Prostate gland (tissue), 2 donors: ENCODE data around the gene MRPS5. TPM values are rescaled to one million over a fixed set of nuclear protein-coding genes. Genes with fewer than 3 reads are reported as not detected.

Experiments
- DNase-seq: peaks from one replicate; pipeline ENCODE4 v3.0.0-alpha.2; 2019; ENCODE audit warnings: low spot score
- H3K27ac ChIP-seq, 2 donors: fragments of 200-600 bp; sonication (generic); 2 replicates each; pipeline ENCODE4 v1.5.1; 2017 to 2019
- H3K27me3 ChIP-seq: fragments of 200-600 bp; sonication (generic); replicated peaks from 2 replicates; pipeline ENCODE4 v1.5.1; 2019; ENCODE audit not compliant: insufficient read depth
- H3K36me3 ChIP-seq, 2 donors: fragments of 200-600 bp; sonication (generic); 1 replicate in 1 of 2; 2 replicates in 1 of 2; pipeline versions ENCODE4 v1.5.1 to v1.8.1; 2017 to 2019
- H3K4me1 ChIP-seq: fragments of 200-600 bp; sonication (generic); replicated peaks from 2 replicates; pipeline ENCODE4 v1.5.1; 2019
- H3K4me3 ChIP-seq, 2 donors: fragments of 200-600 bp; sonication (generic); 2 replicates each; pipeline ENCODE4 v1.5.1; 2017 to 2019
- H3K9me3 ChIP-seq: fragments of 200-600 bp; sonication (generic); 2 replicates; pipeline ENCODE4 v1.5.1; 2017
- POLR2A ChIP-seq: fragments of 450-650 bp; IDR thresholded peaks from one replicate; pipeline ENCODE4 v1.6.1; 2016; ENCODE audit warnings: antibody characterized with exemption, mild to moderate bottlenecking
- POLR2AphosphoS5 ChIP-seq: sonication (generic); formaldehyde crosslinking; IDR thresholded peaks from one replicate; pipeline ENCODE4 v1.6.1; 2017; ENCODE audit warnings: antibody characterized with exemption
- WGBS: methylation state at CpG from one replicate; pipeline ENCODE4 v1.1.5; 2018; 5-methylcytosine and 5-hydroxymethylcytosine counted together
- intact Hi-C: fragments of 100-400 bp; cut with DNase I; formaldehyde crosslinking; loops from one replicate; pipeline ENCODE4 v1.14.2; 2022
- total RNA-seq, 2 donors: library from RNA; depleted of rRNA; stranded (reverse); fragments of >200 nt; gene quantifications; one replicate each; pipeline ENCODE4 v1.1.0, GENCODE V29; 2016
- TF ChIP-seq, protein P1 (sequence below), 4 experiments: fragments of 200-600 bp in 2 of 4; fragments of 450-650 bp in 2 of 4; sonication (generic) in 2 of 4; IDR thresholded peaks; 1 replicate in 3 of 4; 2 replicates in 1 of 4; pipeline ENCODE4 v1.5.1; 2016 to 2019; ENCODE audit warnings: antibody characterized with exemption in 4 of 4, mild to moderate bottlenecking in 2 of 4, moderate library complexity in 2 of 4

MRPS5 gene
- total RNA-seq, 2 donors from 2014 or later, result 35.0 to 49.9 TPM

DNA sequence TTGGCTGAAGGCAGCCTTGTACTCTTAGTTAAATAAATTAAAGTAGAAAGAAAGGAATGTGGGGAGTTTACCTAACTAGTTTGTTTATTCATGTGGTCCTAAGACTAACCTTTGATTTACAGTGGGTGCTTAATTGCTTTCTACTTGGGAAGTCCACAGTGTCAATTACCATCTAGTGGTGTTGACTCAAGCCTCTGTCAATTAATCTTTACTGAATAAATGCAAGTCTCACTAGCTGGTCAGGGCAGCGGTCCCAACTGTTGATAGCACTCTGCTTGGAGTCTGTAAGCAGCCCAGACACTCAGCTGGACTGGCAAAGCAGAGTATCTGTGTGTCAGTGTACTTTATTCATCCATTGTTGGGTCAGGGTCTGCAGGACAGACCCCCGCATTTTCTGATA is 22.2 kb upstream of the MRPS5 start:
- TF ChIP-seq, protein P1, sequence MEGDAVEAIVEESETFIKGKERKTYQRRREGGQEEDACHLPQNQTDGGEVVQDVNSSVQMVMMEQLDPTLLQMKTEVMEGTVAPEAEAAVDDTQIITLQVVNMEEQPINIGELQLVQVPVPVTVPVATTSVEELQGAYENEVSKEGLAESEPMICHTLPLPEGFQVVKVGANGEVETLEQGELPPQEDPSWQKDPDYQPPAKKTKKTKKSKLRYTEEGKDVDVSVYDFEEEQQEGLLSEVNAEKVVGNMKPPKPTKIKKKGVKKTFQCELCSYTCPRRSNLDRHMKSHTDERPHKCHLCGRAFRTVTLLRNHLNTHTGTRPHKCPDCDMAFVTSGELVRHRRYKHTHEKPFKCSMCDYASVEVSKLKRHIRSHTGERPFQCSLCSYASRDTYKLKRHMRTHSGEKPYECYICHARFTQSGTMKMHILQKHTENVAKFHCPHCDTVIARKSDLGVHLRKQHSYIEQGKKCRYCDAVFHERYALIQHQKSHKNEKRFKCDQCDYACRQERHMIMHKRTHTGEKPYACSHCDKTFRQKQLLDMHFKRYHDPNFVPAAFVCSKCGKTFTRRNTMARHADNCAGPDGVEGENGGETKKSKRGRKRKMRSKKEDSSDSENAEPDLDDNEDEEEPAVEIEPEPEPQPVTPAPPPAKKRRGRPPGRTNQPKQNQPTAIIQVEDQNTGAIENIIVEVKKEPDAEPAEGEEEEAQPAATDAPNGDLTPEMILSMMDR (IDR thresholded peaks at IDR 0.05), result no peak
- TF ChIP-seq POLR2AphosphoS5 (no peak), POLR2A (no peak)
- Histone ChIP-seq H3K27ac (no peak overlapping the region), H3K36me3 (no peaks in the 10 kb centered on the region), H3K4me3 (no peak overlapping the region), H3K27me3 (no peaks in the 10 kb centered on the region), H3K4me1 (no peaks in the 10 kb centered on the region), H3K9me3 (no peaks in the 10 kb centered on the region)
- 96% methylated on average over 2 of the region's 2 CpGs for WGBS
- intact Hi-C loops, result no loop called here
- DNase-seq, result no peak

DNA sequence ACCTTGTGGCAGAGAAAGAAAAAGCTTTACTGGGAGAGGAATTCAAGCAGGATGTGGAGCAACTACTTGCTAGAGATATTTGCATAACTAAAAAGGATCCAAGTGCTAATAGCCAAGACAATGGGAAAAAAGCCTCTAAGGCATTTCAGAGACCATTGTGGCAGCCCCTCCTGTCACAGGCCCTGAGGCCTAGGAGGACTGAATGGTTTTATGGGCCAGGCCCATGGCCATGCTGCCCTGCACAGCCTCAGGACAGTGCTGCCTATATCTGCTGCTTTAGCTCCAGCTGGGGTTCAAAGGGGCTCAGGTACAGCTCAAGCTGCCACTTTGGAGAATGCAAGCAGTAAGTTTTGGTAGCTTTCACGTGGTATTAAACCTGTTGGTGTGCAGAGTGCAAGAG is 17.1 kb upstream of the MRPS5 start:
- no peaks in the 10 kb centered on the region for H3K27me3 ChIP-seq
- no peak for TF ChIP-seq POLR2AphosphoS5
- TF ChIP-seq, protein P1 (IDR thresholded peaks at IDR 0.05), result no peak
- no peak for DNase-seq
- intact Hi-C loops, result no loop called here
- H3K9me3 ChIP-seq, result no peaks in the 10 kb centered on the region
- H3K4me3 ChIP-seq, result no peak overlapping the region
- no peak overlapping the region for H3K27ac ChIP-seq
- H3K36me3 ChIP-seq, result no peaks in the 10 kb centered on the region
- no peaks in the 10 kb centered on the region for H3K4me1 ChIP-seq
- 88% methylated on average over 1 of the region's 1 CpG for WGBS

DNA sequence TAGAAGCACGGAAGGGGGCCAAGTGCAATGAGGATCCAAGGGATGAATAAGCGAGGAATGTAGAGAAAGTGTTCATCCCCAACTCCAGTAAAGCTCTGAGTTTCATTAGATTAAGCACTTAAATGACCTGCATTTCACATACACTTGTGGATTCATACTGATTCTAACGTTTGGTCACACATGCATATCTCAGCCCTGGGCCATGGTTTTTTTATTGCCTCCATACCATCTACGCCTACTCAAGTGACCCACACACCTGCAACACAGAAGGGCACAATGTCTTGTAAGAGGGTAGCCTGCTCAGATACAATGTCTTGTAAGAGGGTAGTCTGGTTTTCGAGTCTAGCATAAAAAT is 566 bp upstream of the MRPS5 start:
- Histone ChIP-seq H3K4me3 (peak overlapping the region; percentile 92 to 99), H3K27me3 (no peaks in the 10 kb centered on the region), H3K36me3 (no peaks in the 10 kb centered on the region), H3K9me3 (no peaks in the 10 kb centered on the region), H3K4me1 (no peaks in the 10 kb centered on the region), H3K27ac (peak overlapping the region; percentile 90 to 95)
- DNase-seq, result no peak
- intact Hi-C loops, result no loop called here
- no peak for TF ChIP-seq POLR2AphosphoS5
- TF ChIP-seq, protein P1 (IDR thresholded peaks at IDR 0.05), result no peak
- TF ChIP-seq POLR2A, result no peak
- WGBS, result 20% methylated on average over 5 of the region's 5 CpGs

DNA sequence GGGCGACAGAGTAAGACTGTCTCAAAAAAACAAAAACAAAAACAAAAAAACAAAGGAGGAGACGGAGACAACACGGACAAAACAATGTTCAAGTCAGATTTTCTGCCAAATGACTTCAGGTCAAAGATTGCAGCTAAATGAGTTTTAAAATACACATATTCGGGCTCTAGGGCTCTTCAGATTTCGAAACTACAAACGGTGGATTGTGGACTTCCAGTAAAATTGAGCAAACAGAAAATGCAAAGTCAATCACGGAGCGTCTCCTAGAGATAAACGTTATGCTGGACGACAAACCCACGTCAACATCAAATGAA is 558 bp downstream of the MRPS5 start:
- Histone ChIP-seq H3K4me3 (peak overlapping the region; percentile 92 to 99), H3K9me3 (no peaks in the 10 kb centered on the region), H3K4me1 (no peaks in the 10 kb centered on the region), H3K36me3 (no peaks in the 10 kb centered on the region), H3K27me3 (no peaks in the 10 kb centered on the region), H3K27ac (peak overlapping the region; percentile 90 to 95)
- TF ChIP-seq, protein P1 (IDR thresholded peaks at IDR 0.05), result no peak
- TF ChIP-seq POLR2AphosphoS5 (no peak), POLR2A (no peak)
- DNase-seq, result no peak
- WGBS, result under 1% methylated on average over 11 of the region's 11 CpGs
- intact Hi-C loops, result no loop called here

DNA sequence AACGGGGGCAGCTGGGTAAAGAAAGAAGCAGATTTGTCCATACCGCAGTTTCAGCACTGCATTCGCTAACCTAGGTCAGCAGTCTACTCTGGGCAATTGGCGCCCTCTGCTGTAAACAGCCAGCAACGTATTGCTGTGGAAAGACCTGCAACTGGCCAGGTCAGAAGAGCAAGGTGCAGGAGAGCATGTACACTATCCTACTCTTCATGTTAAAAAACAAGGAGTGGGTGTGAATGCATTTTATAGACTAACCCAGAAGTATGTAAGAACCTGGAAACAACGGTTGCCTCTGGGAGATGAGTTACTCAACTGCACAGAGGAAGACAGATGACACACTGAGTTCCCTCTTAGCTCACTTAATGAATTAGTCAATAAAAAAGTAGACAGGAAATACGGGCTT is 6.2 kb downstream of the MRPS5 start:
- Histone ChIP-seq H3K36me3 (no peaks in the 10 kb centered on the region), H3K4me3 (no peak overlapping the region), H3K27ac (no peak overlapping the region), H3K27me3 (no peaks in the 10 kb centered on the region), H3K9me3 (no peaks in the 10 kb centered on the region), H3K4me1 (no peaks in the 10 kb centered on the region)
- intact Hi-C loops, result loop anchor here (1.0 kb wide), 1 partner anchor 93 kb away; no protein-coding TSS in a partner anchor
- DNase-seq, result peak; percentile 67
- TF ChIP-seq POLR2A (no peak), POLR2AphosphoS5 (peak; percentile 15)
- TF ChIP-seq, protein P1 (IDR thresholded peaks at IDR 0.05), result peak in 3 of 4 experiments; percentile 47 to 72 (median 64)
- 10% methylated on average over 7 of the region's 7 CpGs for WGBS
